Liver (tissue), 9 donors: ENCODE results near the gene RACGAP1. TPM values are rescaled to one million over a fixed set of nuclear protein-coding genes. Genes with fewer than 3 reads are reported as not detected.

Source experiments
- DNase-seq: peaks from one replicate; pipeline ENCODE4 v3.0.0-alpha.2; 2017; ENCODE audit warnings: low spot score
- H3K27ac ChIP-seq, 2 donors: one replicate each; pipeline ENCODE4 v1.7.0; 2013; ENCODE audit warnings: inconsistent platforms in 2 of 2, low read length in 2 of 2, control low read depth in 1 of 2, low read depth in 1 of 2, mild to moderate bottlenecking in 1 of 2
- H3K27me3 ChIP-seq, 4 donors: one replicate each; pipeline versions ENCODE4 v1.6.1 to v1.7.0; 2013; ENCODE audit warnings: low read length in 3 of 4, inconsistent platforms in 1 of 4, mild to moderate bottlenecking in 1 of 4, moderate library complexity in 1 of 4; ENCODE audit not compliant: control insufficient read depth in 4 of 4, insufficient read depth in 4 of 4
- H3K36me3 ChIP-seq, 4 donors: one replicate each; pipeline versions ENCODE4 v1.6.1 to v1.7.0; 2013; ENCODE audit warnings: low read length in 3 of 4, mild to moderate bottlenecking in 3 of 4, low read depth in 1 of 4, moderate library complexity in 1 of 4; ENCODE audit not compliant: control insufficient read depth in 4 of 4, insufficient read depth in 3 of 4
- H3K4me1 ChIP-seq, 4 donors: one replicate each; pipeline versions ENCODE4 v1.6.1 to v1.7.0; 2013; ENCODE audit warnings: low read length in 3 of 4, mild to moderate bottlenecking in 3 of 4, moderate library complexity in 1 of 4; ENCODE audit not compliant: control insufficient read depth in 4 of 4, insufficient read depth in 4 of 4
- H3K4me3 ChIP-seq, 3 donors: one replicate each; pipeline versions ENCODE4 v1.6.1 to v1.7.0; 2013; ENCODE audit warnings: low read length in 3 of 3, control low read depth in 1 of 3, low read depth in 1 of 3, mild to moderate bottlenecking in 1 of 3
- H3K9ac ChIP-seq, 2 donors: one replicate each; pipeline ENCODE4 v1.7.0; 2013; ENCODE audit warnings: low read length in 2 of 2, mild to moderate bottlenecking in 2 of 2, moderate library complexity in 2 of 2, control low read depth in 1 of 2, low read depth in 1 of 2
- H3K9me3 ChIP-seq, 4 donors: one replicate each; pipeline versions ENCODE4 v1.6.1 to v1.7.0; 2013; ENCODE audit warnings: low read length in 3 of 4; ENCODE audit not compliant: control insufficient read depth in 4 of 4
- EGR1 ChIP-seq, 2 donors: IDR thresholded peaks; 2 replicates each; pipeline ENCODE4 v1.6.1; 2016 to 2018; ENCODE audit warnings: antibody characterized with exemption in 2 of 2, low read depth in 2 of 2
- FOXA1 ChIP-seq: IDR thresholded peaks from 2 replicates; pipeline ENCODE4 v1.6.1; 2016; ENCODE audit warnings: antibody characterized with exemption
- FOXA2 ChIP-seq: IDR thresholded peaks from 2 replicates; pipeline ENCODE4 v1.6.1; 2016; ENCODE audit warnings: antibody characterized with exemption
- GABPA ChIP-seq, 2 donors: IDR thresholded peaks in 1 of 2; conservative IDR thresholded peaks in 1 of 2; 2 replicates each; pipeline ENCODE4 v1.6.1; 2016; ENCODE audit warnings: antibody characterized with exemption in 2 of 2, mild to moderate bottlenecking in 1 of 2, moderate library complexity in 1 of 2
- HNF4A ChIP-seq, 2 donors: conservative IDR thresholded peaks; 2 replicates each; pipeline ENCODE4 v1.6.1; 2016; ENCODE audit warnings: antibody characterized with exemption in 2 of 2, mild to moderate bottlenecking in 2 of 2
- HNF4G ChIP-seq: IDR thresholded peaks from 2 replicates; pipeline ENCODE4 v1.6.1; 2016; ENCODE audit warnings: antibody characterized with exemption
- JUND ChIP-seq, 2 donors: IDR thresholded peaks; 2 replicates each; pipeline ENCODE4 v1.6.1; 2016; ENCODE audit warnings: antibody characterized with exemption in 2 of 2
- NR2F2 ChIP-seq: IDR thresholded peaks from 2 replicates; pipeline ENCODE4 v1.6.1; 2016; ENCODE audit warnings: antibody characterized with exemption
- RAD21 ChIP-seq, 2 donors: IDR thresholded peaks; 2 replicates each; pipeline ENCODE4 v1.6.1; 2016; ENCODE audit warnings: antibody characterized with exemption in 2 of 2, mild to moderate bottlenecking in 2 of 2
- RXRA ChIP-seq, 2 donors: IDR thresholded peaks; 2 replicates each; pipeline ENCODE4 v1.6.1; 2017 to 2018; ENCODE audit warnings: antibody characterized with exemption in 2 of 2, mild to moderate bottlenecking in 1 of 2
- SP1 ChIP-seq: IDR thresholded peaks from 2 replicates; pipeline ENCODE4 v1.6.1; 2018; ENCODE audit warnings: antibody characterized with exemption, mild to moderate bottlenecking
- TAF1 ChIP-seq: conservative IDR thresholded peaks from 2 replicates; pipeline ENCODE4 v1.6.1; 2016; ENCODE audit warnings: antibody characterized with exemption, mild to moderate bottlenecking
- YY1 ChIP-seq: IDR thresholded peaks from 2 replicates; pipeline ENCODE4 v1.6.1; 2016; ENCODE audit warnings: antibody characterized with exemption, mild to moderate bottlenecking
- WGBS: extraction: QIAGEN DNeasy Blood & Tissue Kit; methylation state at CpG from one replicate; pipeline ENCODE4 v1.1.7; 2013; 5-methylcytosine and 5-hydroxymethylcytosine counted together
- polyA plus RNA-seq, 2 donors: library from polyadenylated mRNA; stranded (reverse) in 1 of 2; unstranded in 1 of 2; fragments of 200-250 nt in 1 of 2; fragments of >200 nt in 1 of 2; fragmentation: Nextera tagmentation in 1 of 2; extraction: Ambion mirVana in 1 of 2; gene quantifications; one replicate each; pipeline versions ENCODE4 v1.2.1 to v1.2.3, GENCODE V29; 2013 to 2015
- total RNA-seq, 2 donors: library from RNA; depleted of rRNA; stranded (reverse); fragments of >200 nt; gene quantifications; one replicate each; pipeline ENCODE4 v1.2.3, GENCODE V29; 2014
- TF ChIP-seq, protein P1 (sequence below): IDR thresholded peaks from 2 replicates; pipeline ENCODE4 v1.6.1; 2016; ENCODE audit warnings: antibody characterized with exemption
- TF ChIP-seq, protein P2 (sequence below): fragments of 150-350 bp; IDR thresholded peaks from 2 replicates; pipeline ENCODE4 v1.5.1; 2017; ENCODE audit warnings: improper control_type of control experiment, low read depth, low read length; ENCODE audit not compliant: missing input control
- TF ChIP-seq, protein P3 (sequence below): IDR thresholded peaks from 2 replicates; pipeline ENCODE4 v1.6.1; 2016; ENCODE audit warnings: antibody characterized with exemption
- TF ChIP-seq, protein P4 (sequence below): IDR thresholded peaks from 2 replicates; pipeline ENCODE4 v1.6.1; 2016; ENCODE audit warnings: antibody characterized with exemption, mild to moderate bottlenecking
- donor health status: healthy.
- donor health status: healthy.
- donor health status: healthy.
- donor health status: healthy.
- donor health status: healthy.

The RACGAP1 gene
- total and polyA plus RNA-seq, 4 donors: 1.0 to 38.3 (median 2.9) TPM

DNA sequence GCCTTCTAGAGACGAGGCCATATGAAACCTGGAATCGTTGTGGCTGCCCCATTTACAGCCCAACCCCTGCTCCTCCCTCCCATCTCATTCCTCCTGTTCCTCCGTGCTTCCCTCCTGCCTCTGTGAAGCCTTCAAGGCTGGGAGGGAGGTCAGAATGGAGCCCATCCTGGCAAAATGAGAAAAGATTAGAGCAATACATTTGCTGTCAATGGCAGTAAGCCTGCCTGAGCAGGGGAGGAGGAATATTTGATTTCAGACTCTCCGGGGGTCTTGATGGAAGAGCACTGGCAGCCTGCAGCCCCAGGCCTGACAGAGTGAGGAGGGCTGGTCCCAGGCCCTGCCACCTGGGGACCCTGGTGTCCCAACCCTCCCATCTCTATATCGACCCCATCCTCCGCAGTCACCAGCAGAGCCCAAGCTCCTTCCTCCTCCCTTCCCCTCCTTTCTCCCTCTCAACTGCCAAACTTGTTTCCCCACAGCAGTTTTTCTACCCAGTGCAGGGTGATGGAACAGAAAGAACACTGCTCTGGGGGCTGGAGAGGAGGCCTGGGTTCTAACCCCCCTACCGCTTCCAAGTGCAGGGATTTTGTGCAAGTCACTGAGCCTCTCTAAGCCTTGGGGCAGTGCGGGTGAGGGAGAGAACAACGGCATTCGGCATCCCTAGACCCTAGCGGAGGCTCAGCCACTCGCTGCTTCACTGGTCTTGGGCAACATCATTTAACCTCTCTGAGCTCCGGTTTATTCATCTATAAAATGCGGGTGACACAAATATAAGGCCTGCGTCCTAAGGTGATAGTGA, 16.0 kb upstream of the RACGAP1 start:
- H3K27ac ChIP-seq: no peak overlapping the region
- H3K4me1 ChIP-seq: no peaks in the 10 kb centered on the region
- no peaks in the 10 kb centered on the region for H3K27me3 ChIP-seq
- TF ChIP-seq YY1 (no peak), EGR1 (IDR thresholded peaks at IDR 0.05; ENCODE audit: low read depth in 2 of 2) (no peak), HNF4A (conservative IDR thresholded peaks at IDR 0.05) (no peak), HNF4G (no peak), TAF1 (no peak), FOXA1 (no peak)
- TF ChIP-seq, protein P1, sequence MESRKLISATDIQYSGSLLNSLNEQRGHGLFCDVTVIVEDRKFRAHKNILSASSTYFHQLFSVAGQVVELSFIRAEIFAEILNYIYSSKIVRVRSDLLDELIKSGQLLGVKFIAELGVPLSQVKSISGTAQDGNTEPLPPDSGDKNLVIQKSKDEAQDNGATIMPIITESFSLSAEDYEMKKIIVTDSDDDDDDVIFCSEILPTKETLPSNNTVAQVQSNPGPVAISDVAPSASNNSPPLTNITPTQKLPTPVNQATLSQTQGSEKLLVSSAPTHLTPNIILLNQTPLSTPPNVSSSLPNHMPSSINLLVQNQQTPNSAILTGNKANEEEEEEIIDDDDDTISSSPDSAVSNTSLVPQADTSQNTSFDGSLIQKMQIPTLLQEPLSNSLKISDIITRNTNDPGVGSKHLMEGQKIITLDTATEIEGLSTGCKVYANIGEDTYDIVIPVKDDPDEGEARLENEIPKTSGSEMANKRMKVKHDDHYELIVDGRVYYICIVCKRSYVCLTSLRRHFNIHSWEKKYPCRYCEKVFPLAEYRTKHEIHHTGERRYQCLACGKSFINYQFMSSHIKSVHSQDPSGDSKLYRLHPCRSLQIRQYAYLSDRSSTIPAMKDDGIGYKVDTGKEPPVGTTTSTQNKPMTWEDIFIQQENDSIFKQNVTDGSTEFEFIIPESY: no peak
- TF ChIP-seq, protein P2, sequence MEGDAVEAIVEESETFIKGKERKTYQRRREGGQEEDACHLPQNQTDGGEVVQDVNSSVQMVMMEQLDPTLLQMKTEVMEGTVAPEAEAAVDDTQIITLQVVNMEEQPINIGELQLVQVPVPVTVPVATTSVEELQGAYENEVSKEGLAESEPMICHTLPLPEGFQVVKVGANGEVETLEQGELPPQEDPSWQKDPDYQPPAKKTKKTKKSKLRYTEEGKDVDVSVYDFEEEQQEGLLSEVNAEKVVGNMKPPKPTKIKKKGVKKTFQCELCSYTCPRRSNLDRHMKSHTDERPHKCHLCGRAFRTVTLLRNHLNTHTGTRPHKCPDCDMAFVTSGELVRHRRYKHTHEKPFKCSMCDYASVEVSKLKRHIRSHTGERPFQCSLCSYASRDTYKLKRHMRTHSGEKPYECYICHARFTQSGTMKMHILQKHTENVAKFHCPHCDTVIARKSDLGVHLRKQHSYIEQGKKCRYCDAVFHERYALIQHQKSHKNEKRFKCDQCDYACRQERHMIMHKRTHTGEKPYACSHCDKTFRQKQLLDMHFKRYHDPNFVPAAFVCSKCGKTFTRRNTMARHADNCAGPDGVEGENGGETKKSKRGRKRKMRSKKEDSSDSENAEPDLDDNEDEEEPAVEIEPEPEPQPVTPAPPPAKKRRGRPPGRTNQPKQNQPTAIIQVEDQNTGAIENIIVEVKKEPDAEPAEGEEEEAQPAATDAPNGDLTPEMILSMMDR: no peak
- no peak for DNase-seq
- no peak overlapping the region for H3K9ac ChIP-seq
- no peaks in the 10 kb centered on the region for H3K36me3 ChIP-seq
- H3K4me3 ChIP-seq: no peak overlapping the region
- 86% methylated on average over 15 of the region's 15 CpGs for WGBS
- no peaks in the 10 kb centered on the region for H3K9me3 ChIP-seq

DNA sequence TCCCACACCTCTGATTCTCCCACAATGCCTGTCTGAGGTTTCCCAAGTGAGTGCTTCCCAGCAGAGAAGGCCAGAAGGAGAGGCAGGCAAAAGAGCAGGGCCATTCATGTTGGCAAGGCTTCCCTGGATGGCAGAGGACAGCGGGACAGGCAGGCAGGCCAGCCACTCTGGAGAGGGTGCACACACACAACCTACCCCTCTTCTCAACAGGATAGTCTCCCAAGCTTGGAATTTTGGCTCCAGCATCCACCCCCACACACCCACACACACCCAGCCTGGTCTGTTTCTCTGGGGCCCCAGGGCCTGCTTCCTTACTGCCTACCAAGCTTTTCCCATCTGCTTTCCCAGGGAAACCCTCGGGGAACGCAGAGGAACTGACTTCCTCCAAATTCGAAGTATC, 15.4 kb upstream of the RACGAP1 start:
- TF ChIP-seq FOXA2: no peak
- TF ChIP-seq GABPA (IDR thresholded peaks at IDR 0.05 in 1 of 2, conservative IDR thresholded peaks at IDR 0.05 in 1 of 2): no peak
- TF ChIP-seq, protein P1: no peak
- TF ChIP-seq NR2F2: no peak
- TF ChIP-seq, protein P3, sequence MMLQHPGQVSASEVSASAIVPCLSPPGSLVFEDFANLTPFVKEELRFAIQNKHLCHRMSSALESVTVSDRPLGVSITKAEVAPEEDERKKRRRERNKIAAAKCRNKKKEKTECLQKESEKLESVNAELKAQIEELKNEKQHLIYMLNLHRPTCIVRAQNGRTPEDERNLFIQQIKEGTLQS: no peak
- TF ChIP-seq, protein P4, sequence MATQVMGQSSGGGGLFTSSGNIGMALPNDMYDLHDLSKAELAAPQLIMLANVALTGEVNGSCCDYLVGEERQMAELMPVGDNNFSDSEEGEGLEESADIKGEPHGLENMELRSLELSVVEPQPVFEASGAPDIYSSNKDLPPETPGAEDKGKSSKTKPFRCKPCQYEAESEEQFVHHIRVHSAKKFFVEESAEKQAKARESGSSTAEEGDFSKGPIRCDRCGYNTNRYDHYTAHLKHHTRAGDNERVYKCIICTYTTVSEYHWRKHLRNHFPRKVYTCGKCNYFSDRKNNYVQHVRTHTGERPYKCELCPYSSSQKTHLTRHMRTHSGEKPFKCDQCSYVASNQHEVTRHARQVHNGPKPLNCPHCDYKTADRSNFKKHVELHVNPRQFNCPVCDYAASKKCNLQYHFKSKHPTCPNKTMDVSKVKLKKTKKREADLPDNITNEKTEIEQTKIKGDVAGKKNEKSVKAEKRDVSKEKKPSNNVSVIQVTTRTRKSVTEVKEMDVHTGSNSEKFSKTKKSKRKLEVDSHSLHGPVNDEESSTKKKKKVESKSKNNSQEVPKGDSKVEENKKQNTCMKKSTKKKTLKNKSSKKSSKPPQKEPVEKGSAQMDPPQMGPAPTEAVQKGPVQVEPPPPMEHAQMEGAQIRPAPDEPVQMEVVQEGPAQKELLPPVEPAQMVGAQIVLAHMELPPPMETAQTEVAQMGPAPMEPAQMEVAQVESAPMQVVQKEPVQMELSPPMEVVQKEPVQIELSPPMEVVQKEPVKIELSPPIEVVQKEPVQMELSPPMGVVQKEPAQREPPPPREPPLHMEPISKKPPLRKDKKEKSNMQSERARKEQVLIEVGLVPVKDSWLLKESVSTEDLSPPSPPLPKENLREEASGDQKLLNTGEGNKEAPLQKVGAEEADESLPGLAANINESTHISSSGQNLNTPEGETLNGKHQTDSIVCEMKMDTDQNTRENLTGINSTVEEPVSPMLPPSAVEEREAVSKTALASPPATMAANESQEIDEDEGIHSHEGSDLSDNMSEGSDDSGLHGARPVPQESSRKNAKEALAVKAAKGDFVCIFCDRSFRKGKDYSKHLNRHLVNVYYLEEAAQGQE: no peak
- TF ChIP-seq JUND (IDR thresholded peaks at IDR 0.05): no peak
- no peak for TF ChIP-seq YY1
- TF ChIP-seq RAD21 (IDR thresholded peaks at IDR 0.05): no peak
- no peak for TF ChIP-seq SP1
- no peak for TF ChIP-seq EGR1 (IDR thresholded peaks at IDR 0.05; ENCODE audit: low read depth in 2 of 2)
- TF ChIP-seq RXRA (IDR thresholded peaks at IDR 0.05): no peak
- no peak for TF ChIP-seq FOXA1
- no peak for TF ChIP-seq HNF4A (conservative IDR thresholded peaks at IDR 0.05)
- TF ChIP-seq, protein P2: no peak

More for the DNA sequence above, 15.4 kb upstream of the RACGAP1 start:
- no peak for DNase-seq
- no peaks in the 10 kb centered on the region for H3K27me3 ChIP-seq
- H3K27ac ChIP-seq: no peak overlapping the region
- H3K4me3 ChIP-seq: no peak overlapping the region
- H3K4me1 ChIP-seq: no peaks in the 10 kb centered on the region
- no peak overlapping the region for H3K9ac ChIP-seq
- H3K9me3 ChIP-seq: no peaks in the 10 kb centered on the region
- WGBS: 87% methylated on average over 4 of the region's 4 CpGs
- no peaks in the 10 kb centered on the region for H3K36me3 ChIP-seq
